ENCODE measurements around the gene GFI1B.
"Not testable (repeated sequence)": the region's sequence is repeated elsewhere in the genome, so short reads cannot be mapped to it uniquely, and the experiment has no call there.

GFI1B gene

GRCh38 chr9:133026426-133026825, 47.9 kb downstream of the GFI1B start:
- no peak for DNase-seq

DNA sequence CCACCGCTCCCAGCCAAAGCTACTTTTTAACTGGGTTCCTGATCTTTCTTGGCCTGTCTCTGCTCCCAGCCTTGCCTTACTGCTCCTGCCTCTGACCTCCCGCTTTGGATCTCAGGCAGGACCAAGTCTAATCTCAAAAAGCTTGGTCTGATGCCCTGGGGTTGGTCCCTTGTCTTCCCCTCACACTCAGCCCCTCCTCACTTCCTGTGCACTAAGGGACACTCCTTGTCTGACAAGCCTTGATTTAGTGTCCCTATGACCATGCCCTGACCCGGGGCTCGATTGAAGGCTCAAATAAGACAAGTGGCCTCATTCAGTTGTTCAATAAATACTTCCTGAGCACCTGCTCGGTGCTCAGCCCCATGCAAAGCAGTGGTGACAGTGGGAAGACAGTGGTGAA, 48.6 kb downstream of the GFI1B start:
- no peak for DNase-seq

DNA sequence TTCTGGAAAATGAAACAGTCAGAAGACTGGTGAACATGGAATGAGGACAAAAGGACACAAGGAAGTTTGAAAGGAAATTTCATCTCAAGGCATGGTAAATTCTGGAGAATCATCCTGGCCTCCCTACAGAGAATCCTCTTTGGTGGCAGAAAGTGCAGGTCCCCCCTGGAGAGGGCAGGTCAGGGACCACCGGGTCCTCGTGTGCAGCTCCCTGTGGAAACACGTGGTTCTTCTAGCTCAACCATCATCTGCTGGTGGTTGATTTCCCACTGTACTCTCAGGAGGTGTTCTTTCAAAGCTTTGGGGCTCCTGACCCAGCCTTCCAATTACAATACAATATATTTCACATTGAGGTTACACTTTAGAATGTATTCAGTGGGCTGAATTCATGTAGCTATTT, 49.7 kb downstream of the GFI1B start:
- DNase-seq = no peak

DNA sequence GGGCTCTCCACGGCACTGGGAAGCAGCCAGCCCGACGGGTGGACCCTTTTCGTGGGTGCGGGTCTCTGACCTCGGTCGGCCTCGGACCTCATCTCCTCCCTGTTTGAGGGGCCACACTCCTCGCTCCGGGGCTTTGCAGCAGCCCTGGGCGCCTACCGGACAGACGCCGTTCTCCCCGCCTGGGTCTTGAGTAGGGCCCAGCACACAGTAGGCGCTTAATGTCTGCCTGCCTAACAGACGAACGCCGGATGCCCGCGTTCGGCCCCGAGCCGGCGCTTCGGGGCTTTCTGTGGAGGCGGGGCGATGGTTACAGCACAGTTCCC, 51.5 kb downstream of the GFI1B start:
- no peak for DNase-seq

DNA sequence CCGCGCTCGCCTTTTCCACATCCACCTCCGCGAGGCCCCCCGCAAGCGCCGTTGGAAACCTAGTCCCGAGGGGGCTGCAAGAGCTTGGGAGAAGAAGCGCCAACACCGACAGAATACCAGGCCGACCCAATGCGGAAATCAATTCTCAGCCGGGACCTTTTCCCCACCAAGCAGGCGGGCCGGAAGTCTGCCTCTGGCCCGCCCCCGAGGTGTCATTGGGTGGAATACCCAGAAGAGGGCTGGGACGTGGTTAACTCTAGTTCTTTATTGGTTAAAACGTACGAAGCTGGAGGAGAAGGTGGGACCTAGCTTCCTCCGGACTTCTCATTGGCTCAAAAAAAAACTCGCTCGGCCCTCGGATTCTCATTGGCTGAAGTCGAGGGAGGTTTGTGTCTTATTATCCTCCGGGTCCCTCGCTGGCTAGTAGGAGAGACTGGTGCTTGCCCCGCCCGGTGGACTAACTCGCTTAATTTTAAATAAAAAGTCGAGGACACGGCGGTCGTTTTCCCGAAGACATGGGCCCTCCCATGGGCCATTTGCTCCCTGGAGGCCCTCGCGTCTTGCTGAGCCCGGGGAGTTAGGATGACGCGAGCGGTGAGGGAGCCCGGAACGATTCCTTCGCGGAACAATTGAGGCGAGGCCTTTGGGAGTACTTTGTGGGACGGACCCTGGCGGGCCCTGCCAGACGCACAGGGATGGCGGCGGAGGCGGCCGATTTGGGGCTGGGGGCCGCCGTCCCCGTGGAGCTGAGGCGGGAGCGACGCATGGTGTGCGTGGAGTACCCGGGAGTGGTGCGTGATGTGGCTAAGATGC, 52.0 kb downstream of the GFI1B start, which contains the start of gene GTF3C5:
TSS of gene GTF3C5 (plus strand) at position 681 of the 813 bp plus-strand sequence. CDS start at position 696, 15 bp downstream.
- peak; percentile 89 for DNase-seq

GRCh38 chr9:133031130-133031422, 52.6 kb downstream of the GFI1B start:
- no peak for DNase-seq

- no peak for DNase-seq
These were observed 53.0 kb downstream of the GFI1B start for GRCh38 chr9:133031496-133031911.

- no peak for DNase-seq
These were observed 53.7 kb downstream of the GFI1B start for GRCh38 chr9:133032171-133032570.

DNA sequence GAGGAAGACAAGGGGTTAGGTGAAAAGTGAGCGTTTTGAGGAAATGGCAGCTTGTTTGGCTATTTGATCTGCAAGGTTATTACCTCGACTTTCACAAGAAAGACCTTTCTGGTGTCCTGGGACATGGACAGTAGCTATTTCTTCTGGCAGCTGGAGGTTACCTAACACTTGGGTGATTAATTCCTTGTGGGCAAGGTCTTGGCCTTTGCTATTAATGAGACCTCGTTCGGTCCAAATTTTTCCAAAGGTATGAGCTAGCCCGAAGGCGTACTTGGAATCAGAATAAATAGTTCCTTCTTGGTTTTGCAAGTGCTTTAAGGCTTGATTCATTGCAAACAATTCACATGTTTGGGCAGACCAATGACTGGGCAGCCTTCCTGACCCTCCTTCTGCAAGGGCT, 57.2 kb downstream of the GFI1B start:
- no peak for DNase-seq

- no peak for DNase-seq
These were observed 59.5 kb downstream of the GFI1B start for GRCh38 chr9:133037775-133038515.

DNA sequence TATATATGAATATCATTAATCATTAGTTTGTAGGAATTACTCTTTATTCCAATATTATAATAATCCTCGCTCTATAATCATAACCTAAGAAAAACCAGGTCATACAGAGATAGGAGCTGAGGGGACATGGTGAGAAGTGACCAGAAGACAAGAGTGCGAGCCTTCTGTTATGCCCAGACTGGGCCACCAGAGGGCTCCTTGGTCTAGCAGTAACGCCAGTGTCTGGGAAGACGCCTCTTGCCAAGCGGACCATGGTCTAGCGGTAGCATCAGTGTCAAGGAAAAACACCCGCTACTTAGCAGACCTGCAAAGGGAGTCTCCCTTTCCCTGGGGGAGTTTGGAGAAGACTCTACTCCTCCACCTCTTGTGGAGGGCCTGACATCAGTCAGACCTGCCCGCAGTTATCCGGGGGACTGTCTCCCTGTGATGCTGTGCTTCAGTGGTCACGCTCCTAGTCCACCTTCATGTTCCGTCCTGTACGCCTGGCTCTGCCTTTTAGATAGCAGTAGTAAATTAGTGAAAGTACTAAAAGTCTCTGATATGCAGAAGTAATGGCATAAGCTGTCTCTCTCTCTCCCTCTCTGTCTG, 62.5 kb downstream of the GFI1B start:
- not testable (repeated sequence) for DNase-seq
